HepG2 (cell line): Measurements from ENCODE around the gene NELFCD. TPM values are rescaled to one million over a fixed set of nuclear protein-coding genes. Genes with fewer than 3 reads are reported as not detected.
A peak's percentile ranks its signal among the peaks of the same experiment; 100 is the strongest.

ENCODE experiments used
- ATAC-seq: fragments of 200-7000 bp; cut with Tn5 transposase; 3 replicates; pipeline ENCODE4 v1.9.1; 2020; ENCODE audit warnings: mild to moderate bottlenecking, moderate library complexity
- BruUV-seq: library from RNA; stranded (reverse); fragments of 400-500 nt; replicated peaks from 2 replicates; lab custom pipeline; 2021; lab: Mats Ljungman, UMichigan
- CTCF ChIA-PET: fragments of 300-600 bp; formaldehyde crosslinking; extraction: SDS; loops from one replicate; lab custom pipeline; 2021; ENCODE audit warnings: low total read pairs, inconsistent platforms, low intra/inter-chr PET ratio; lab: Yijun Ruan, JAX
- POLR2A ChIA-PET: fragments of 350-600 bp; sonication (Branson Sonifier 250); formaldehyde crosslinking; loops from one replicate; lab custom pipeline; 2020; ENCODE audit warnings: antibody characterized with exemption, inconsistent platforms; lab: Yijun Ruan, JAX
- DNase-seq: peaks from one replicate; pipeline ENCODE4 v3.0.0-alpha.2; 2015; ENCODE audit warnings: low spot score
- FAIRE-seq: peaks from 3 replicates; lab custom pipeline; 2011; peaks lifted over from hg19 to GRCh38; lab: Jason Lieb, UNC
- H2AFZ ChIP-seq: one replicate; pipeline ENCODE4 v1.6.1; 2011; ENCODE audit warnings: low read length, inconsistent platforms
- H3K27ac ChIP-seq: fragments of 300-600 bp; 3 replicates; pipeline ENCODE4 v1.8.0; 2011; ENCODE audit warnings: mixed run types, mild to moderate bottlenecking, mixed read lengths, low read length, inconsistent platforms; ENCODE audit not compliant: insufficient read depth; ENCODE audit errors: extremely low read length
- H3K27me3 ChIP-seq, 2 experiments: fragments of 200-600 bp in 1 of 2; 2 replicates in 1 of 2; 3 replicates in 1 of 2; pipeline versions ENCODE4 v1.6.0 to v1.8.0; 2011; ENCODE audit warnings: low read length in 2 of 2, mild to moderate bottlenecking in 2 of 2, moderate library complexity in 2 of 2, inconsistent platforms in 1 of 2; ENCODE audit not compliant: insufficient read depth in 2 of 2, control insufficient read depth in 1 of 2
- H3K36me3 ChIP-seq, 2 experiments: fragments of 200-600 bp in 1 of 2; replicated peaks in 1 of 2; 2 replicates in 1 of 2; 3 replicates in 1 of 2; pipeline versions ENCODE4 v1.5.1 to v1.8.0; 2011; ENCODE audit warnings: low read length in 2 of 2, inconsistent platforms in 1 of 2; ENCODE audit not compliant: insufficient read depth in 2 of 2, control insufficient read depth in 1 of 2
- H3K4me1 ChIP-seq: 2 replicates; pipeline ENCODE4 v1.5.1; 2012; ENCODE audit warnings: low read length, inconsistent platforms; ENCODE audit not compliant: insufficient read depth
- H3K4me2 ChIP-seq: 2 replicates; pipeline ENCODE4 v1.6.0; 2011; ENCODE audit warnings: low read depth, low read length, inconsistent platforms
- H3K4me3 ChIP-seq, 3 experiments: fragments of 200-600 bp in 1 of 3; sonication (generic), shearing (Covaris generic) in 1 of 3; replicated peaks in 1 of 3; 2 replicates each; pipeline ENCODE4 v1.5.1; 2011 to 2016; ENCODE audit warnings: low read length in 3 of 3, inconsistent platforms in 2 of 3, low read depth in 2 of 3, mild to moderate bottlenecking in 2 of 3, control low read depth in 1 of 3, mixed read lengths in 1 of 3; ENCODE audit not compliant: insufficient read depth in 1 of 3
- H3K79me2 ChIP-seq: one replicate; pipeline ENCODE4 v1.6.1; 2011; ENCODE audit warnings: low read length, inconsistent platforms; ENCODE audit not compliant: insufficient read depth
- H3K9ac ChIP-seq: 2 replicates; pipeline ENCODE4 v1.6.0; 2011; ENCODE audit warnings: mild to moderate bottlenecking, low read depth, low read length, inconsistent platforms; ENCODE audit not compliant: insufficient read depth
- H3K9me3 ChIP-seq: 2 replicates; pipeline ENCODE4 v1.5.1; 2012; ENCODE audit warnings: mild to moderate bottlenecking, low read length
- H4K20me1 ChIP-seq: 2 replicates; pipeline ENCODE4 v1.6.0; 2011; ENCODE audit warnings: inconsistent platforms, mild to moderate bottlenecking, low read length, moderate library complexity; ENCODE audit not compliant: insufficient read depth
- FOXO1 ChIP-seq: sonication (generic); formaldehyde crosslinking; IDR thresholded peaks from 2 replicates; pipeline ENCODE4 v1.4.0; 2020; ENCODE audit warnings: missing genetic modification reagents
- HCFC1 ChIP-seq: fragments of 150-350 bp; IDR thresholded peaks from 2 replicates; pipeline ENCODE4 v1.6.1; 2014; ENCODE audit warnings: low read depth, low read length
- HNF4A ChIP-seq: sonication (generic); formaldehyde crosslinking; IDR thresholded peaks from 2 replicates; pipeline ENCODE4 v1.4.0; 2020; ENCODE audit warnings: missing genetic modification reagents
- RBFOX2 ChIP-seq: fragments of 200-400 bp; formaldehyde crosslinking; IDR thresholded peaks from 2 replicates; pipeline ENCODE4 v1.6.1; 2017; ENCODE audit warnings: low read depth, mild to moderate bottlenecking, low read length
- ZBTB8A ChIP-seq: sonication (generic); formaldehyde crosslinking; IDR thresholded peaks from 2 replicates; pipeline ENCODE4 v1.4.0; 2020; ENCODE audit warnings: mild to moderate bottlenecking, low read depth, missing genetic modification reagents, borderline replicate concordance
- ZFP90 ChIP-seq: sonication (generic); formaldehyde crosslinking; IDR thresholded peaks from 2 replicates; pipeline ENCODE4 v1.8.0; 2022; ENCODE audit warnings: missing genetic modification reagents, mild to moderate bottlenecking, inconsistent platforms, borderline replicate concordance
- ZKSCAN1 ChIP-seq: fragments of 150-350 bp; IDR thresholded peaks from 2 replicates; pipeline ENCODE4 v1.6.1; 2014; ENCODE audit warnings: low read length
- ZMAT3 ChIP-seq: sonication (generic); formaldehyde crosslinking; conservative IDR thresholded peaks from 2 replicates; pipeline ENCODE4 v1.7.0; 2021; ENCODE audit warnings: missing genetic modification reagents
- ZNF33A ChIP-seq: sonication (generic); formaldehyde crosslinking; IDR thresholded peaks from 2 replicates; pipeline ENCODE4 v1.5.1; 2020; ENCODE audit warnings: missing genetic modification reagents, mild to moderate bottlenecking, moderate library complexity, borderline replicate concordance
- ZSCAN30 ChIP-seq: sonication (generic); formaldehyde crosslinking; IDR thresholded peaks from 2 replicates; pipeline ENCODE4 v1.5.0; 2020; ENCODE audit warnings: mild to moderate bottlenecking, missing genetic modification reagents
- WGBS: methylation state at CpG from one replicate; pipeline ENCODE4 v1.1.6; 2017; ENCODE audit warnings: low lambda C conversion rate; 5-methylcytosine and 5-hydroxymethylcytosine counted together
- in situ Hi-C: cut with HindIII; loops from 2 replicates; pipeline ENCODE4 v1.10.0; 2017; ENCODE audit warnings: low pct_unique_long_range_greater_than_20kb; ENCODE audit not compliant: extremely low pct_ligation_motif_present
- intact Hi-C: fragments of 100-400 bp; cut with micrococcal nuclease; formaldehyde crosslinking; loops from one replicate; pipeline ENCODE4 v1.10.0; 2022; ENCODE audit not compliant: unreplicated experiment
- polyA plus RNA-seq, 8 experiments: library from polyadenylated mRNA; depleted of rRNA in 3 of 8; stranded (reverse) in 7 of 8; unstranded in 1 of 8; fragments of >200 nt; fragmentation: Illumina TruSeq in 4 of 8; extraction: Trizol in 4 of 8; gene quantifications; 2 replicates each; pipeline versions ENCODE4 v1.2.1 to v1.2.3, GENCODE V29; 2011 to 2016; ENCODE audit warnings: low read depth in 4 of 8, missing spikeins in 1 of 8, mixed read lengths in 1 of 8; ENCODE audit not compliant: insufficient read depth in 1 of 8
- total RNA-seq, 5 experiments: library from RNA; depleted of rRNA; stranded (reverse); fragments of >200 nt; fragmentation: Illumina TruSeq; extraction: Trizol; gene quantifications; 2 replicates each; pipeline ENCODE4 v1.2.3, GENCODE V29; 2016; ENCODE audit warnings: low read depth in 1 of 5

NELFCD gene
- total and polyA plus RNA-seq, 2 of the 13 experiments (the other 11 are each of a cell fraction or from before 2014, with no cell fraction given) = 159 to 203 TPM

DNA sequence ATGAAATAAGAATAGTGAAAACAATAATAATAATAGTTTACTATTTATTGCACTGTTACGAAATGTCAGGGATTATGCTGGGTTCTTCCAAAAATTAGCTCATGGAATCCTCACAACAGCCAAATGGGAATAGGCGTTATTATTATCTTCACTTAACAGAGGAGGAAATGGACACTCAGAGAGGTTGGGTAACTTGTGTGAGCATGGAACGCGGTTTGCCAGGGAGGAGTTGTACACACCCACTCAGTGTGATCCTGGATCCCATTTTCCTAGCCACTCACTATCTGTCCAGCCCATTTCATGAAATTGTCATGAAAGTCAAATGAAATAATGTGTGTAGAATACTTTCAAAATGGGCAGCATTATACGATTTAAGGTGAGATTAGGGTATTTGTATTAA, 4.6 kb downstream of the NELFCD start:
- FAIRE-seq = no peak
- in situ Hi-C loops = no loop called here
- 97% methylated on average over 5 of the region's 5 CpGs for WGBS
- H2AFZ ChIP-seq = no peak overlapping the region
- no peak for TF ChIP-seq ZFP90 (CRISPR knock-in tag)
- TF ChIP-seq HNF4A (CRISPR knock-in tag) = 0 out of 2 replicates have a peak, but pooled peaks have one; percentile 1
- TF ChIP-seq, all 625 proteins: peak for 1
- BruUV-seq = no TSS peak
- CTCF ChIA-PET = no interaction called here
- Histone ChIP-seq H3K27ac (no peak overlapping the region), H3K9me3 (no peaks in the 10 kb centered on the region), H3K4me3 (no peak overlapping the region), H3K4me1 (peaks cover 65% of the 10 kb centered on the region), H3K27me3 (no peaks in the 10 kb centered on the region; a peak in 1 of 5 replicates), H3K4me2 (no peak overlapping the region), H3K9ac (no peak overlapping the region), H3K79me2 (peaks cover 49% of the 10 kb centered on the region), H3K36me3 (peaks cover 37 to 54% of the 10 kb centered on the region in 2 experiments), H4K20me1 (peaks cover 21% of the 10 kb centered on the region)
- DNase-seq (no peak), ATAC-seq (no peak)
- POLR2A ChIA-PET = interaction anchor here (1.2 kb wide), 1 partner anchor 47 kb away, joined by 3 read pairs; the partner anchor contains the start of gene ATP5F1E
- intact Hi-C loops = no loop called here

DNA sequence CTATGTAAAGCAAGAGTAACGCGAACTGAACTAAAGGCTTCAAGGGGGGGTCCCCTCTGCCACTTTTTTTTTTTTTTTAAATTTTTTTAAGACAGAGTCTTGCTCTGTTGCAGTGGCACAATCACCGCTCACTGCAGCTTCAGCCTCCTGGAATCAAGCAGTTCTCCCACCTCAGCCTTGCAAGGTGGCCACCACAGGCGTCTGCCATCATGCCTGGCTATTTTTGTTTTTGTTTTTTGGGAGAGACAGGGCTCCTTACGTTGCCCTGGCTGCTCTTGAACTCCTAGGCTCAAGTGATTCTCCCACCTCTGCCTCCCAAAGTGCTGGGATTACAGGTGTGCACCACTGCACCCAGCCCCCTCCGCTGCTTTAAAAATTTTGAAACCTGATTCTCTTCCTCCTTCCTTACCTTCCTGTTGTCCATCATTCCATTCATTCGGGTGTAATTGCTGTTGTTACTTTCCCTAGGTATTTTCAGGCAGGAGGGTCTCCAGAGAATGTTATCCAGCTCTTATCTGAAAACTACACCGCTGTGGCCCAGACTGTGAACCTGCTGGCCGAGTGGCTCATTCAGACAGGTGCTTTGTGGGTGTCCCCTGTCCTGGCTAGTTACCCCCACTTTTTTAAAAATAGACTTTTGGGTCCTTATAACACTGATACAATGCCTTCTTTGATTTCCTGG, 5.4 kb downstream of the NELFCD start:
- no TSS peak for BruUV-seq
- no peak for ATAC-seq
- Histone ChIP-seq H3K4me1 (peaks cover 70% of the 10 kb centered on the region), H4K20me1 (peaks cover 21% of the 10 kb centered on the region), H3K27me3 (no peaks in the 10 kb centered on the region; a peak in 1 of 5 replicates), H3K27ac (no peak overlapping the region), H3K79me2 (peaks cover 49% of the 10 kb centered on the region), H2AFZ (no peak overlapping the region), H3K4me2 (no peak overlapping the region), H3K36me3 (peaks cover 43 to 62% of the 10 kb centered on the region in 2 experiments), H3K4me3 (no peak overlapping the region), H3K9me3 (no peaks in the 10 kb centered on the region), H3K9ac (no peak overlapping the region)
- DNase-seq = no peak
- 0 out of 2 replicates have a peak, but pooled peaks have one; percentile 30 for TF ChIP-seq RBFOX2
- TF ChIP-seq HCFC1 = no peak
- no peak for TF ChIP-seq FOXO1 (CRISPR knock-in tag)
- TF ChIP-seq ZNF33A (CRISPR knock-in tag) = no peak
- TF ChIP-seq ZMAT3 (CRISPR knock-in tag) = no peak
- TF ChIP-seq ZBTB8A = no peak
- no peak for TF ChIP-seq ZKSCAN1
- no peak for TF ChIP-seq ZSCAN30 (CRISPR knock-in tag)
- ChIA-PET POLR2A (no interaction called here), CTCF (no interaction called here)
- WGBS = 94% methylated on average over 9 of the region's 9 CpGs
- intact Hi-C loops = no loop called here
- no peak for FAIRE-seq
- in situ Hi-C loops = no loop called here
